HepG2 (cell line): ENCODE measurements around the gene PIM3.

Experiments used
- ADNP ChIP-seq: sonication (generic); formaldehyde crosslinking; IDR thresholded peaks from 2 replicates; pipeline ENCODE4 v1.4.0; 2020; ENCODE audit warnings: missing genetic modification reagents
- AGO1 ChIP-seq: fragments of 200-400 bp; formaldehyde crosslinking; IDR thresholded peaks from 2 replicates; pipeline ENCODE4 v1.6.1; 2017; ENCODE audit warnings: mild to moderate bottlenecking, low read depth, low read length, moderate library complexity; ENCODE audit not compliant: poor library complexity, severe bottlenecking
- CTCF ChIP-seq: sonication (generic); formaldehyde crosslinking; IDR thresholded peaks from 2 replicates; pipeline ENCODE4 v1.5.0; 2020; ENCODE audit warnings: mild to moderate bottlenecking, missing genetic modification reagents, moderate library complexity
- EZH2 ChIP-seq: conservative IDR thresholded peaks from 2 replicates; pipeline ENCODE4 v1.6.1; 2012; ENCODE audit warnings: mild to moderate bottlenecking, low read depth, low read length, moderate library complexity
- FOXA1 ChIP-seq, 2 experiments: fragments of 450-650 bp in 1 of 2; sonication (generic) in 1 of 2; formaldehyde crosslinking in 1 of 2; IDR thresholded peaks; 2 replicates each; pipeline versions ENCODE4 v1.4.0 to v1.6.1; 2016 to 2020; ENCODE audit warnings: missing genetic modification reagents in 1 of 2
- IRF2 ChIP-seq: IDR thresholded peaks from 2 replicates; pipeline ENCODE4 v1.6.1; 2018; ENCODE audit warnings: missing genetic modification reagents, missing compliant biosample characterization
- MAX ChIP-seq: IDR thresholded peaks from 2 replicates; pipeline ENCODE4 v1.6.1; 2012; ENCODE audit warnings: inconsistent platforms
- POLR2A ChIP-seq, 2 experiments: IDR thresholded peaks; 2 replicates each; pipeline ENCODE4 v1.6.1; 2011; ENCODE audit warnings: low read depth in 2 of 2, low read length in 2 of 2, mild to moderate bottlenecking in 1 of 2, moderate library complexity in 1 of 2; ENCODE audit not compliant: insufficient read depth in 1 of 2
- PTBP1 ChIP-seq: fragments of 200-400 bp; formaldehyde crosslinking; IDR thresholded peaks from 2 replicates; pipeline ENCODE4 v1.6.1; 2018; ENCODE audit warnings: low read length, low read depth; ENCODE audit not compliant: poor library complexity, severe bottlenecking
- RBM39 ChIP-seq: fragments of 200-400 bp; formaldehyde crosslinking; IDR thresholded peaks from one replicate; pipeline ENCODE4 v1.6.1; 2018; ENCODE audit warnings: antibody characterized with exemption, mild to moderate bottlenecking, low read depth, low read length; ENCODE audit not compliant: poor library complexity, severe bottlenecking
- ZBTB43 ChIP-seq: sonication (generic); formaldehyde crosslinking; conservative IDR thresholded peaks from 2 replicates; pipeline ENCODE4 v1.4.0; 2020; ENCODE audit warnings: missing genetic modification reagents
- ZC3H13 ChIP-seq: sonication (generic); formaldehyde crosslinking; IDR thresholded peaks from 2 replicates; pipeline ENCODE4 v1.8.1; 2023; ENCODE audit warnings: mild to moderate bottlenecking, missing genetic modification reagents, moderate library complexity
- ZKSCAN8 ChIP-seq: IDR thresholded peaks from 2 replicates; pipeline ENCODE4 v1.6.1; 2016; ENCODE audit warnings: borderline replicate concordance, missing genetic modification reagents, missing compliant biosample characterization

GRCh38 chr22:49943771-49944398 lies 16.7 kb upstream of the PIM3 start:
- TF ChIP-seq POLR2A (IDR thresholded peaks at IDR 0.05; ENCODE audit: insufficient read depth in 1 of 2, low read depth in 2 of 2, low read length in 2 of 2) (no peak), PTBP1 (no peak), ZBTB43 (CRISPR knock-in tag) (no peak; the same call in 1 of the 2 replicates), RBM39 (no peak), AGO1 (no peak), ADNP (CRISPR knock-in tag) (no peak), IRF2 (no peak), ZC3H13 (CRISPR knock-in tag) (no peak), CTCF (CRISPR knock-in tag) (no peak), ZKSCAN8 (CRISPR knock-in tag) (no peak), MAX (peak; percentile 4; the same call in 1 of the 2 replicates), EZH2 (no peak), FOXA1 (IDR thresholded peaks at IDR 0.05) (no peak), FOXA1 (CRISPR knock-in tag; IDR thresholded peaks at IDR 0.05) (no peak)
